ENCODE results near the gene E2F6.
"Not testable (repeated sequence)": the region's sequence is repeated elsewhere in the genome, so short reads cannot be mapped to it uniquely, and the experiment has no call there.

Gene E2F6

DNA sequence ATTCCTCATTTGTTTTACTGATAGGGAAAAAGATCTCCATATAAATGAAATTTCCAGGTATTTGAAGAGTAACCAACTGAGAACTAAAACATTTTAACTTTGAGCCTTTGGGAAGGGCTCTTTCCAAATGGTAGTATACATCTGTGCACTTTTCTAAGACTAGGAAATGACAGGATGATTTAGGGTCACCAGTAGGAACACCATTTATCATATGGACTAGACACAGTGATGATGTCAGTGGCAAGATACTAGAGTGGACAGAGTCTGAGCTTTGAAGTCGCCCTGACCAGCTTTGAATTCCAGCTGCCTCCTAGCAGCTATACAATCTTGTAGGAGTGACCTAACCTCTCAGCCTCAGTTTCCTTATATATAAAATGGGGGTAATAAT is 56.4 kb downstream of the E2F6 start:
- no peak for DNase-seq (ENCODE audit: low spot score)
- no peak for TF ChIP-seq CTCF (IDR thresholded peaks at IDR 0.05; ENCODE audit: extremely low read depth, missing control alignments)

- no peak for DNase-seq (ENCODE audit: low spot score)
- TF ChIP-seq CTCF (IDR thresholded peaks at IDR 0.05; ENCODE audit: extremely low read depth, missing control alignments): no peak
These were observed 56.9 kb downstream of the E2F6 start for GRCh38 chr2:11408959-11409571.

- DNase-seq (ENCODE audit: low spot score): no peak
- TF ChIP-seq CTCF (IDR thresholded peaks at IDR 0.05; ENCODE audit: extremely low read depth, missing control alignments): no peak
These were observed 58.5 kb downstream of the E2F6 start for GRCh38 chr2:11407413-11407812.

DNA sequence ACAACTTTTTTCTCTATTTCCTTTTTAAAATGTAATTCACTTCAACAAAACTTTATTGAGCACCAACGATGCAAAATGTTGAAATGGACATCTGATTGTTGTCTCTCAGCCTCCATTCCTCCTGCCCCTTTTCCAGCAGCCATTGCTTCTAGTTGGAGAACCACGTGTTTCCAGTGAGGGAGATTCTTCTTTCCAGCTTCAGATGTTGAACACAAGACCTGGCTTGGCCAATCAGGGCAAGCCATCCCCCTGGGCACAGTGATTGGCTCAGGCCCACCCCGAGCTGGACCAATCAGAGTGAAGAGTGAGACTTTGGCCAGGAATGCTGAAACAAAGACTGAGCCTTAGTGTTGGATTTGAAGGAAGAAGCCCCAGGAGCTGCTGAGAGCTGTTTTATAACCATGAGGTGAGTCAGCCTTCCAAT is 59.0 kb downstream of the E2F6 start:
- no peak for DNase-seq (ENCODE audit: low spot score)

GRCh38 chr2:11406267-11406957 is 59.5 kb downstream of the E2F6 start:
- DNase-seq (ENCODE audit: low spot score): no peak
- no peak for TF ChIP-seq CTCF (IDR thresholded peaks at IDR 0.05; ENCODE audit: extremely low read depth, missing control alignments)

More for the DNA sequence above, 59.0 kb downstream of the E2F6 start:
- no peak for TF ChIP-seq CTCF (IDR thresholded peaks at IDR 0.05; ENCODE audit: extremely low read depth, missing control alignments)

- no peak for TF ChIP-seq CTCF (IDR thresholded peaks at IDR 0.05; ENCODE audit: extremely low read depth, missing control alignments)
- DNase-seq (ENCODE audit: low spot score): no peak
These were observed 60.2 kb downstream of the E2F6 start for GRCh38 chr2:11405599-11406266.

GRCh38 chr2:11405074-11405406 is 60.9 kb downstream of the E2F6 start:
- DNase-seq (ENCODE audit: low spot score): not testable (repeated sequence)

Data from GM20000 (cell line).